Erythroblast (primary cell): ENCODE data around the gene PDE2A.

ENCODE experiments used
- GATA1 ChIP-seq: IDR thresholded peaks from 2 replicates; pipeline ENCODE4 v1.6.1; 2011; ENCODE audit warnings: low read depth, mild to moderate bottlenecking, control low read depth, low read length, moderate library complexity
- POLR2A ChIP-seq: IDR thresholded peaks from 2 replicates; pipeline ENCODE4 v1.6.1; 2011; ENCODE audit warnings: mild to moderate bottlenecking, low read length

DNA sequence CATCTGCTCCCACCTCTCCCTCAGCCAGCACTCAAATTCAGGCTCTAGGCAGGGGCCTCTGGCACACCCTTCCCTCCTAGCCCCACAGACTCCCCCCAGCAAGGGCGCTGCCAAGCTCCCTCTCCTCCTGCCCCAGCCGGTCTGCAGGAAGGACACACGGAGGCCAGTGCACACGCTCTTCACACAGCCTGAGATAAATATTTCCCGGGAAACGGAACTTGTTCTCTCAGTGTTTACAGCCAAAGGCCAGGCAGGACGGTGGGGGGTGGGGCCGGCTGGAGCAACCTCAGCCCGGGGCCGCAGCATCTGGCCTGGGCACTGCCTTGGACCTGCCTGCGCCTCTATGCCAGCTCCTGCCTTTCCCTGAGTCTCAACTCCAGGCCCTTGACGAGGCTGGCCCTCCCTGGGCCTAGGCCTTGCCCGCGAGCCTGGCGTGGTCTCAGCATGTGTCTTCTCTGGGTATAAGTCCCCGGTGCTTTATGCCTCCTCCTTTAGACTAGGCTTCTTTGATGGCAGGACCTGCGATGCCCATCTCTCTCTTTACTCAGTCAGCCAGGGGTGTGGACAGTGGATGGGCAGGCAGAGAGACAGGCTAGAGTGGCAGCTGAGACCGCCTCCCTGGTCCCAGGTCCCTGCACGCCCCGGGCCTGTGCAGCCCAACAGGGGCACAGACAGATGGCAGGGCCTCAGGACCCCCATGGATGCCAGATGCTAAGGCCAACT lies 48.4 kb downstream of the PDE2A start:
- no peak for TF ChIP-seq POLR2A
- no peak for TF ChIP-seq GATA1
